Prostate gland (tissue), 2 donors: Measurements from ENCODE around the gene TRMT2A.

Experiments
- CTCF ChIP-seq, 4 experiments: fragments of 200-600 bp in 2 of 4; fragments of 450-650 bp in 2 of 4; sonication (generic) in 2 of 4; IDR thresholded peaks; 1 replicate in 3 of 4; 2 replicates in 1 of 4; pipeline ENCODE4 v1.5.1; 2016 to 2019; ENCODE audit warnings: antibody characterized with exemption in 4 of 4, mild to moderate bottlenecking in 2 of 4, moderate library complexity in 2 of 4
- POLR2AphosphoS5 ChIP-seq: sonication (generic); formaldehyde crosslinking; IDR thresholded peaks from one replicate; pipeline ENCODE4 v1.6.1; 2017; ENCODE audit warnings: antibody characterized with exemption

- TF ChIP-seq CTCF (IDR thresholded peaks at IDR 0.05) (no peak), POLR2AphosphoS5 (no peak)
Observed at GRCh38 chr22:20108757-20109230, 8.2 kb downstream of the TRMT2A start.
